CD4-positive, alpha-beta T cell (primary cell): ENCODE data around the gene DEFB114. TPM values are rescaled to one million over a fixed set of nuclear protein-coding genes. Genes with fewer than 3 reads are reported as not detected.
"Not testable (repeated sequence)": the region's sequence is repeated elsewhere in the genome, so short reads cannot be mapped to it uniquely, and the experiment has no call there.

ENCODE experiments used
- ATAC-seq: fragments of 200-7000 bp; cut with Tn5 transposase; one replicate; pipeline ENCODE4 v1.10.0; 2022; ENCODE audit warnings: mild to moderate bottlenecking; ENCODE audit not compliant: poor library complexity
- CTCF ChIA-PET: fragments of 350-600 bp; sonication (Branson Sonifier 250); formaldehyde crosslinking; loops from one replicate; lab custom pipeline; 2021; ENCODE audit warnings: antibody characterized with exemption, inconsistent platforms; lab: Charles Lee
- POLR2A ChIA-PET: fragments of 350-600 bp; sonication (Branson Sonifier 250); formaldehyde crosslinking; loops from one replicate; lab custom pipeline; 2021; ENCODE audit warnings: antibody characterized with exemption, inconsistent platforms; lab: Charles Lee
- DNase-seq, 14 experiments: peaks; one replicate each; pipeline ENCODE4 v3.0.0-alpha.2; 2013 to 2020; ENCODE audit warnings: mixed read lengths in 2 of 14
- H3K27ac ChIP-seq, 2 donors: one replicate each; pipeline versions ENCODE4 v1.5.1 to v1.7.0; 2013; ENCODE audit warnings: low read length in 2 of 2, low read depth in 1 of 2, mild to moderate bottlenecking in 1 of 2
- H3K27me3 ChIP-seq, 2 experiments: 1 replicate in 1 of 2; 2 replicates in 1 of 2; pipeline versions ENCODE4 v1.6.1 to v1.7.0; 2013; ENCODE audit warnings: low read length in 2 of 2, control low read depth in 1 of 2, mild to moderate bottlenecking in 1 of 2, moderate library complexity in 1 of 2; ENCODE audit not compliant: insufficient read depth in 2 of 2, control insufficient read depth in 1 of 2
- H3K36me3 ChIP-seq: one replicate; pipeline ENCODE4 v1.6.1; 2013; ENCODE audit warnings: low read length, control low read depth; ENCODE audit not compliant: insufficient read depth
- H3K4me1 ChIP-seq: one replicate; pipeline ENCODE4 v1.6.1; 2013; ENCODE audit warnings: low read length, control low read depth; ENCODE audit not compliant: insufficient read depth
- H3K4me3 ChIP-seq: one replicate; pipeline ENCODE4 v1.5.1; 2013; ENCODE audit warnings: mild to moderate bottlenecking, low read length, moderate library complexity
- H3K9me3 ChIP-seq, 2 experiments: 1 replicate in 1 of 2; 2 replicates in 1 of 2; pipeline versions ENCODE4 v1.6.1 to v1.7.0; 2013; ENCODE audit warnings: low read length in 2 of 2, mild to moderate bottlenecking in 2 of 2, control low read depth in 1 of 2, moderate library complexity in 1 of 2; ENCODE audit not compliant: control insufficient read depth in 1 of 2, insufficient read depth in 1 of 2
- H3K27ac Mint-ChIP-seq: one replicate; pipeline ENCODE4 v1.8.0; 2020; ENCODE audit warnings: mixed read lengths
- H3K27me3 Mint-ChIP-seq: one replicate; pipeline ENCODE4 v1.8.0; 2021; ENCODE audit warnings: mixed read lengths
- H3K36me3 Mint-ChIP-seq: one replicate; pipeline ENCODE4 v1.8.0; 2021; ENCODE audit warnings: low read depth, mixed read lengths
- H3K4me1 Mint-ChIP-seq: one replicate; pipeline ENCODE4 v1.8.0; 2021; ENCODE audit warnings: low read depth, mixed read lengths
- H3K4me3 Mint-ChIP-seq: one replicate; pipeline ENCODE4 v1.8.0; 2020; ENCODE audit warnings: mild to moderate bottlenecking, mixed read lengths
- H3K9me3 Mint-ChIP-seq: one replicate; pipeline ENCODE4 v1.8.0; 2020; ENCODE audit warnings: mixed read lengths
- CTCF ChIP-seq: fragments of 200-600 bp; IDR thresholded peaks from one replicate; pipeline ENCODE4 v1.8.0; 2022; ENCODE audit warnings: antibody characterized with exemption, mild to moderate bottlenecking
- intact Hi-C, 2 experiments: fragments of 100-400 bp; cut with DNase I in 1 of 2; cut with micrococcal nuclease in 1 of 2; formaldehyde crosslinking; loops; one replicate each; pipeline versions ENCODE4 v1.15.1 to v1.9.0; 2023 to 2025; cut with DNase I, micrococcal nuclease
- total RNA-seq, 174 experiments: library from RNA in 2 of 174; stranded (reverse) in 2 of 174; gene quantifications; one replicate each; pipeline ENCODE4 v1.2.3 and lab custom pipeline; 2021 to 2026

Gene DEFB114
- total RNA-seq, 2 experiments from 2014 or later: not detected

- ATAC-seq: no peak
- Mint-ChIP-seq H3K27ac (no peak overlapping the region), H3K4me3 (no peak overlapping the region), H3K9me3 (peaks cover 8% of the 10 kb centered on the region), H3K27me3 (no peaks in the 10 kb centered on the region), H3K4me1 (no peaks in the 10 kb centered on the region), H3K36me3 (no peaks in the 10 kb centered on the region)
- H3K36me3 ChIP-seq: no peaks in the 10 kb centered on the region
- H3K4me1 ChIP-seq: no peaks in the 10 kb centered on the region
- no peak for DNase-seq
- intact Hi-C loops: no loop called here
- peaks cover 0 to 6% of the 10 kb centered on the region in 2 experiments for H3K9me3 ChIP-seq
- no peak overlapping the region for H3K4me3 ChIP-seq
- no peak for TF ChIP-seq CTCF
- ChIA-PET POLR2A (no interaction called here), CTCF (no interaction called here)
- no peaks in the 10 kb centered on the region for H3K27me3 ChIP-seq
- no peak overlapping the region for H3K27ac ChIP-seq
Measured at GRCh38 chr6:49949062-49949461, 14.9 kb downstream of the DEFB114 start.

- ChIA-PET POLR2A (no interaction called here), CTCF (no interaction called here)
- intact Hi-C loops: no loop called here
- Mint-ChIP-seq H3K27me3 (no peaks in the 10 kb centered on the region), H3K4me1 (no peaks in the 10 kb centered on the region), H3K27ac (no peak overlapping the region), H3K36me3 (no peaks in the 10 kb centered on the region), H3K9me3 (peaks cover 8% of the 10 kb centered on the region), H3K4me3 (no peak overlapping the region)
- Histone ChIP-seq H3K4me1 (no peaks in the 10 kb centered on the region), H3K4me3 (no peak overlapping the region), H3K9me3 (peaks cover 0 to 6% of the 10 kb centered on the region in 2 experiments), H3K27ac (no peak overlapping the region), H3K36me3 (no peaks in the 10 kb centered on the region), H3K27me3 (no peaks in the 10 kb centered on the region)
- no peak for DNase-seq
- no peak for TF ChIP-seq CTCF
- ATAC-seq: no peak
Measured at GRCh38 chr6:49946835-49947234, 17.1 kb downstream of the DEFB114 start.

GRCh38 chr6:49944068-49944467 lies 19.9 kb downstream of the DEFB114 start:
- H3K27ac Mint-ChIP-seq, H3K27me3 Mint-ChIP-seq, ATAC-seq, H3K27me3 ChIP-seq, H3K27ac ChIP-seq, H3K36me3 ChIP-seq, H3K4me1 ChIP-seq, POLR2A ChIA-PET, CTCF ChIA-PET, H3K9me3 ChIP-seq, DNase-seq, intact Hi-C loops, H3K4me3 Mint-ChIP-seq, H3K9me3 Mint-ChIP-seq, H3K36me3 Mint-ChIP-seq, H3K4me3 ChIP-seq, H3K4me1 Mint-ChIP-seq: not testable (repeated sequence)

GRCh38 chr6:49939993-49940498 lies 23.9 kb downstream of the DEFB114 start:
- Histone ChIP-seq H3K36me3 (no peaks in the 10 kb centered on the region), H3K27me3 (no peaks in the 10 kb centered on the region), H3K27ac (no peak overlapping the region), H3K4me3 (no peak overlapping the region), H3K9me3 (no peaks in the 10 kb centered on the region), H3K4me1 (no peaks in the 10 kb centered on the region)
- H3K4me3 Mint-ChIP-seq: no peak overlapping the region
- no peaks in the 10 kb centered on the region for H3K9me3 Mint-ChIP-seq
- no peak for DNase-seq
- no peaks in the 10 kb centered on the region for H3K27me3 Mint-ChIP-seq
- no peaks in the 10 kb centered on the region for H3K36me3 Mint-ChIP-seq
- no peak for TF ChIP-seq CTCF
- H3K4me1 Mint-ChIP-seq: no peaks in the 10 kb centered on the region
- intact Hi-C loops: no loop called here
- CTCF ChIA-PET: no interaction called here
- no peak for ATAC-seq
- no peak overlapping the region for H3K27ac Mint-ChIP-seq
- POLR2A ChIA-PET: no interaction called here
